Measurements from ENCODE around the gene ACAP2.

- TF ChIP-seq POLR2A (IDR thresholded peaks at IDR 0.05) (no peak), POLR2AphosphoS5 (IDR thresholded peaks at IDR 0.05) (no peak)
- TF ChIP-seq, protein P1, sequence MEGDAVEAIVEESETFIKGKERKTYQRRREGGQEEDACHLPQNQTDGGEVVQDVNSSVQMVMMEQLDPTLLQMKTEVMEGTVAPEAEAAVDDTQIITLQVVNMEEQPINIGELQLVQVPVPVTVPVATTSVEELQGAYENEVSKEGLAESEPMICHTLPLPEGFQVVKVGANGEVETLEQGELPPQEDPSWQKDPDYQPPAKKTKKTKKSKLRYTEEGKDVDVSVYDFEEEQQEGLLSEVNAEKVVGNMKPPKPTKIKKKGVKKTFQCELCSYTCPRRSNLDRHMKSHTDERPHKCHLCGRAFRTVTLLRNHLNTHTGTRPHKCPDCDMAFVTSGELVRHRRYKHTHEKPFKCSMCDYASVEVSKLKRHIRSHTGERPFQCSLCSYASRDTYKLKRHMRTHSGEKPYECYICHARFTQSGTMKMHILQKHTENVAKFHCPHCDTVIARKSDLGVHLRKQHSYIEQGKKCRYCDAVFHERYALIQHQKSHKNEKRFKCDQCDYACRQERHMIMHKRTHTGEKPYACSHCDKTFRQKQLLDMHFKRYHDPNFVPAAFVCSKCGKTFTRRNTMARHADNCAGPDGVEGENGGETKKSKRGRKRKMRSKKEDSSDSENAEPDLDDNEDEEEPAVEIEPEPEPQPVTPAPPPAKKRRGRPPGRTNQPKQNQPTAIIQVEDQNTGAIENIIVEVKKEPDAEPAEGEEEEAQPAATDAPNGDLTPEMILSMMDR (IDR thresholded peaks at IDR 0.05), result no peak
Measured at GRCh38 chr3:195446359-195446758, 3.5 kb upstream of the ACAP2 start.

Measured in gastroesophageal sphincter (tissue), 3 donors.